Stimulated activated CD4-positive, alpha-beta T cell treated with anti-CD3 and anti-CD28 coated beads, Interleukin-12 subunit alpha, Interleukin-12 subunit beta, amount 100 ng/mL, for 4 hours (primary cell): Measurements from ENCODE around the gene RPL35.

Source experiments
- DNase-seq: peaks from one replicate; pipeline ENCODE4 v3.0.0-alpha.2; 2020

RPL35 gene

GRCh38 chr9:124815601-124816000, 46.2 kb downstream of the RPL35 start:
- DNase-seq: no peak

GRCh38 chr9:124814164-124814535, 47.6 kb downstream of the RPL35 start:
- no peak for DNase-seq

GRCh38 chr9:124813501-124814163, 48.1 kb downstream of the RPL35 start:
- no peak for DNase-seq

- no peak for DNase-seq
These were observed 48.7 kb downstream of the RPL35 start for GRCh38 chr9:124813041-124813440.

GRCh38 chr9:124812441-124812876, 49.3 kb downstream of the RPL35 start:
- no peak for DNase-seq

- no peak for DNase-seq
These were observed 50.9 kb downstream of the RPL35 start for GRCh38 chr9:124810663-124811355.

GRCh38 chr9:124809741-124810500, 51.8 kb downstream of the RPL35 start:
- no peak for DNase-seq

GRCh38 chr9:124809211-124809610, 52.5 kb downstream of the RPL35 start:
- no peak for DNase-seq

- no peak for DNase-seq
These were observed 53.4 kb downstream of the RPL35 start for GRCh38 chr9:124808246-124808956.
